ENCODE measurements around the gene PACS1. TPM values are rescaled to one million over a fixed set of nuclear protein-coding genes. Genes with fewer than 3 reads are reported as not detected.

The PACS1 gene
- total RNA-seq, 1 experiment from 2014 or later: 100 TPM

- Histone ChIP-seq H3K9me2 (ENCODE audit: insufficient read depth) (no peaks in the 10 kb centered on the region), H3K79me2 (ENCODE audit: low read depth) (no peaks in the 10 kb centered on the region), H3K4me2 (no peak overlapping the region), H3K4me1 (replicated peaks; ENCODE audit: insufficient read depth) (no peaks in the 10 kb centered on the region; the same call in 1 of the 2 replicates), H2AFZ (no peak overlapping the region), H3K27ac (no peak overlapping the region), H4K20me1 (ENCODE audit: insufficient read depth) (no peaks in the 10 kb centered on the region), H3K27me3 (ENCODE audit: insufficient read depth, low read depth) (no peaks in the 10 kb centered on the region), H3K36me3 (ENCODE audit: low read depth) (no peaks in the 10 kb centered on the region), H3F3A (ENCODE audit: insufficient read depth, low read depth) (peaks cover 7% of the 10 kb centered on the region; the same call in 1 of the 2 replicates), H3K4me3 (no peak overlapping the region), H3K9me3 (ENCODE audit: insufficient read depth, low read depth) (no peaks in the 10 kb centered on the region)
- no peak for TF ChIP-seq EZH2 (IDR thresholded peaks at IDR 0.05; ENCODE audit: low read depth)
- TF ChIP-seq CTCF (conservative IDR thresholded peaks at IDR 0.05): no peak
- intact Hi-C loops (cut with micrococcal nuclease; ENCODE audit: unreplicated experiment): no loop called here
- DNase-seq: no peak
- POLR2A ChIA-PET (ENCODE audit: unreplicated experiment): no interaction called here
- CTCF ChIA-PET: interaction anchor here (0.5 to 0.7 kb wide), 2 partner anchors 38 to 220 kb away, joined by 3 to 6 read pairs; no protein-coding TSS in a partner anchor
- BruUV-seq (replicated peaks): no TSS peak
These were observed 155.0 kb downstream of the PACS1 start for GRCh38 chr11:66225066-66225465.

- CTCF ChIA-PET: no interaction called here
- POLR2A ChIA-PET (ENCODE audit: unreplicated experiment): interaction anchor here (0.6 kb wide), 2 partner anchors 145 to 336 kb away, joined by 3 read pairs; partner anchors contain the start of gene CCDC85B
- Histone ChIP-seq H3K27ac (no peak overlapping the region), H3K4me1 (replicated peaks; ENCODE audit: insufficient read depth) (no peaks in the 10 kb centered on the region; the same call in 1 of the 2 replicates), H3K4me2 (no peak overlapping the region), H3K27me3 (ENCODE audit: insufficient read depth, low read depth) (no peaks in the 10 kb centered on the region), H3K4me3 (no peak overlapping the region), H3K36me3 (ENCODE audit: low read depth) (no peaks in the 10 kb centered on the region), H3F3A (ENCODE audit: insufficient read depth, low read depth) (peaks cover 7% of the 10 kb centered on the region; the same call in 1 of the 2 replicates), H3K79me2 (ENCODE audit: low read depth) (no peaks in the 10 kb centered on the region), H3K9me2 (ENCODE audit: insufficient read depth) (no peaks in the 10 kb centered on the region), H3K9me3 (ENCODE audit: insufficient read depth, low read depth) (no peaks in the 10 kb centered on the region), H4K20me1 (ENCODE audit: insufficient read depth) (no peaks in the 10 kb centered on the region), H2AFZ (no peak overlapping the region)
- TF ChIP-seq EZH2 (IDR thresholded peaks at IDR 0.05; ENCODE audit: low read depth) (no peak), CTCF (conservative IDR thresholded peaks at IDR 0.05) (no peak)
- no TSS peak for BruUV-seq (replicated peaks)
- no peak for DNase-seq
- intact Hi-C loops (cut with micrococcal nuclease; ENCODE audit: unreplicated experiment): no loop called here
These were observed 156.0 kb downstream of the PACS1 start for GRCh38 chr11:66226101-66226500.

GRCh38 chr11:66227700-66228099 lies 157.6 kb downstream of the PACS1 start:
- H3K9me3 ChIP-seq (ENCODE audit: insufficient read depth, low read depth): no peaks in the 10 kb centered on the region
- no peak overlapping the region for H3K4me2 ChIP-seq
- no peaks in the 10 kb centered on the region for H3K36me3 ChIP-seq (ENCODE audit: low read depth)
- no peak for TF ChIP-seq EZH2 (IDR thresholded peaks at IDR 0.05; ENCODE audit: low read depth)
- TF ChIP-seq CTCF (conservative IDR thresholded peaks at IDR 0.05): no peak
- DNase-seq: no peak
- no peaks in the 10 kb centered on the region for H3K27me3 ChIP-seq (ENCODE audit: insufficient read depth, low read depth)
- no peak overlapping the region for H3K27ac ChIP-seq
- H3K4me3 ChIP-seq: no peak overlapping the region
- H3F3A ChIP-seq (ENCODE audit: insufficient read depth, low read depth): no peaks in the 10 kb centered on the region
- intact Hi-C loops (cut with micrococcal nuclease; ENCODE audit: unreplicated experiment): no loop called here
- CTCF ChIA-PET: interaction anchor here (0.5 kb wide), 1 partner anchor 160 kb away, joined by 3 read pairs; no protein-coding TSS in a partner anchor
- no TSS peak for BruUV-seq (replicated peaks)
- no peaks in the 10 kb centered on the region for H3K4me1 ChIP-seq (replicated peaks; ENCODE audit: insufficient read depth)
- POLR2A ChIA-PET (ENCODE audit: unreplicated experiment): no interaction called here
- no peaks in the 10 kb centered on the region for H3K79me2 ChIP-seq (ENCODE audit: low read depth)
- H4K20me1 ChIP-seq (ENCODE audit: insufficient read depth): no peaks in the 10 kb centered on the region
- H3K9me2 ChIP-seq (ENCODE audit: insufficient read depth): no peaks in the 10 kb centered on the region
- H2AFZ ChIP-seq: no peak overlapping the region
